ENCODE measurements around the gene ST14.

DNA sequence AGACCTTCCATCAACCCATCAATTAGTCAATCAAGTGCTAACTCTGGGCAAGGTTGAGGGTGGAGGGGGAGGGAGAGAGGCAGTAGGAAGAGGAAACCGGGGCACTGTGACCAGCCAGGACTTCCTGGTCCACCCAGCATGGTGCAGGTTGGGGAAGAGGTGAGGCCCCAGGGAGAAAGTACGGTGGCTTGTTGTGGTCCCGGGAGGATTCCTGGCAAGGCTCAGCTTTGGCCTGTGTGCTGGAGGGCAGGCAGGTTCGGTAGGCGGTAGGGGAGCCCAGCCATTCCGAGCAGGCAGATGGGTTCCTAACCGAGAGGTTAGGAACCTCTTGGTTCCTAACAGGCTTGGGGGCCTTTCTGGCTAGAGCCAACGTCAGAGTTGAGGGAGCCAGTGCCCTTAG is 10.8 kb downstream of the ST14 start:
- TF ChIP-seq POLR2AphosphoS5 (IDR thresholded peaks at IDR 0.05; ENCODE audit: insufficient read depth in 1 of 2, low read depth in 1 of 2) = no peak
- TF ChIP-seq, protein P1, sequence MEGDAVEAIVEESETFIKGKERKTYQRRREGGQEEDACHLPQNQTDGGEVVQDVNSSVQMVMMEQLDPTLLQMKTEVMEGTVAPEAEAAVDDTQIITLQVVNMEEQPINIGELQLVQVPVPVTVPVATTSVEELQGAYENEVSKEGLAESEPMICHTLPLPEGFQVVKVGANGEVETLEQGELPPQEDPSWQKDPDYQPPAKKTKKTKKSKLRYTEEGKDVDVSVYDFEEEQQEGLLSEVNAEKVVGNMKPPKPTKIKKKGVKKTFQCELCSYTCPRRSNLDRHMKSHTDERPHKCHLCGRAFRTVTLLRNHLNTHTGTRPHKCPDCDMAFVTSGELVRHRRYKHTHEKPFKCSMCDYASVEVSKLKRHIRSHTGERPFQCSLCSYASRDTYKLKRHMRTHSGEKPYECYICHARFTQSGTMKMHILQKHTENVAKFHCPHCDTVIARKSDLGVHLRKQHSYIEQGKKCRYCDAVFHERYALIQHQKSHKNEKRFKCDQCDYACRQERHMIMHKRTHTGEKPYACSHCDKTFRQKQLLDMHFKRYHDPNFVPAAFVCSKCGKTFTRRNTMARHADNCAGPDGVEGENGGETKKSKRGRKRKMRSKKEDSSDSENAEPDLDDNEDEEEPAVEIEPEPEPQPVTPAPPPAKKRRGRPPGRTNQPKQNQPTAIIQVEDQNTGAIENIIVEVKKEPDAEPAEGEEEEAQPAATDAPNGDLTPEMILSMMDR (IDR thresholded peaks at IDR 0.05) = no peak
- TF ChIP-seq POLR2A (IDR thresholded peaks at IDR 0.05) = no peak

Measured in vagina (tissue), 2 donors.